GM18909 (cell line): ENCODE results near the gene KRT2.
"Not testable (repeated sequence)": the region's sequence is repeated elsewhere in the genome, so short reads cannot be mapped to it uniquely, and the experiment has no call there.

Experiments used
- ATAC-seq: cut with Tn5 transposase; IDR thresholded peaks from one replicate; pipeline ENCODE4 v1.9.1; 2021; ENCODE audit warnings: mild to moderate bottlenecking; ENCODE audit not compliant: unreplicated experiment, poor library complexity

KRT2 gene

DNA sequence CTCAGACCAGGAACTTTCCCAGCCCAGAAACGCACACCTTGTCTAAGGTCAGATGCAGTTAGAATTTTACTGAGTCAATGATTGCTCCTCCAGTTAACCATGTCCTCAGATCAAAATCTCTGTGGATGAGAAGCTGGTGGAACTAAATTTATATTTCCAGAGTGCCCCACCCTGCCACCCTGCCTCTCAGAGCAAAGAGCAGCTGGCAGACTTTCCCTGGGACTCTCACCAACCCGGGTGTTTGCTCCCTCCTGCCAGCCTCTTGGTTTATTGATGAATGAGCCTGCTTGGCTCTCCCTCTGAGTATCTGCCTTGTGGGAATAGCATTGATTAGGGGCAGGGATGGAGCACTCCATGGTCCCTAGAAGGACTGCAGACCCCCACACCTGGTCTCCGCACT is 34.1 kb upstream of the KRT2 start:
- no peak for ATAC-seq

DNA sequence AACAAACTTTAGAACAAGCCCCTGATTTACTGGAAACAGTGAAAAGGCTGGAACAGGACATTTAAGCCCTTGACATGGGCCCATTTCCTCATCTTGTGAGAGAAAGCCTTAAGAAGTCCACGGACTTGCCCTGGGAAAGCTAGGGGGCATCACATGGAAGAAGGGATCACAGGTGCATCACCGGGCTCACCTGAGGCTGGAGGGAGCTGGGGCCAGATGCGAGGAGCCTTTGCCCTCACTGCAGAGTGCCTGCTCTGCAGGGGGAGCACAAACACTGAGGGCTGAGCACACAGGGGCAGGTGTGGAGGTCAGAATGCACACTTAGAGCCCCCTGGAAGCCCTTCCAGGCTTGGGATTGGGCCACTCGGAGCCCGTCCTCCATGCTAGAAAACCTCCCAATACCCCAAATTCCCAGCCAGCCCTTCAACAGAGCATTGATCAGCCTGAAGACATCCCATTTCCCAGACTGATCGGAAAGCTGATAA is 33.4 kb upstream of the KRT2 start:
- ATAC-seq, result no peak

DNA sequence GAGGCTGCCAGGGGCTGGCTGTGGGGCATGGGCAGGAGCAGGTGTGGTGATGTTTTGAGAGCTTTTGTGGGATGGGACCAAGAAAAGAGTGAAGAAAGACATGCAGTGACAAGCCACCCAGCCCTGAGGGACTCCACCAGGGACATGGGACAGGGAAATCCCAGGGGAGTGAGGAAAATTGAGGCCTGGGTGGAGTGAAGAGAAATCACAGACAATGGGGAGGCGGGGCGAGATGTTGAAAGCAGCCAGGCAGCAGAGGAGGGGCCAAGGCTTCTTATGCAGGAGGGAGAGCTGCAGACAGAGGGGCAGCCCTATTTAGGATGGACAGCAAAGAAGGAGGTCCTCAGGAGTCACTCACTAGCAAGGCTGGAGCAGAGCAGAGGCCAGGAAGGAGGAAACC is 32.4 kb upstream of the KRT2 start:
- no peak for ATAC-seq

DNA sequence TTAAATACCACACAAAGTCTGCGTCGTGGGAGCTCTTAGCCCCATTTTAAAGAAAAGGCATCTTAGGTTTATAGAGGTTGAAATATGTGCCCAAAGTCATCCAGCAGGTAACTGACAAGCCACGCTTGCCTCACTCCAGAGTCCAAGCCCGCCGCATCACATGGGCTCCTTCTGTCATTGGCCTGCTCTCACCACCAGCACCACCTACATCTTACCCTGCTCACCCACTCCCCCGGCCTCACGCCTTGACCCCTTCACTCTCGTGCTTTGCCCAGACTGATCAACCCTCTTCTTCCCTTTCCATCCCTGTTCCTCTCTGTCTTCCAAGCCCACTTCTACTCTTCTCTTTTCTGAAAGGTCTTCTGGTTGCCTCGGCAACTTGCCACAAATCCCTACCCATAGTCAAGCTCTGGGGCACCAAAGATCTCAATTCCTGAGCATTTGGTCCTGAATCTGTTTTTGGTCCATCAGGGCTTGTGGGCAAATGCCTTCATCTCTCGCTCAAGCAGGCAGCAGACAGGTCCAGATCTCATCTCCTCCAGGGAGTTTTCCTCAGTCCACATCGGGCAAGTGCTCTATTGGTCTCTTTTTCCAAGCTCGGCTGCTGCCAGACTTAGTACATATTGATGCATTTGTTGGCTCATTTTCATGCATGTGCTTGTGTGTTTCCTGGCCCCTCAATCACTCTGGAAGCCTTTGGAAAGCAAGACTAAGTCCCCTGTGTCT is 31.7 kb upstream of the KRT2 start:
- ATAC-seq, result no peak

DNA sequence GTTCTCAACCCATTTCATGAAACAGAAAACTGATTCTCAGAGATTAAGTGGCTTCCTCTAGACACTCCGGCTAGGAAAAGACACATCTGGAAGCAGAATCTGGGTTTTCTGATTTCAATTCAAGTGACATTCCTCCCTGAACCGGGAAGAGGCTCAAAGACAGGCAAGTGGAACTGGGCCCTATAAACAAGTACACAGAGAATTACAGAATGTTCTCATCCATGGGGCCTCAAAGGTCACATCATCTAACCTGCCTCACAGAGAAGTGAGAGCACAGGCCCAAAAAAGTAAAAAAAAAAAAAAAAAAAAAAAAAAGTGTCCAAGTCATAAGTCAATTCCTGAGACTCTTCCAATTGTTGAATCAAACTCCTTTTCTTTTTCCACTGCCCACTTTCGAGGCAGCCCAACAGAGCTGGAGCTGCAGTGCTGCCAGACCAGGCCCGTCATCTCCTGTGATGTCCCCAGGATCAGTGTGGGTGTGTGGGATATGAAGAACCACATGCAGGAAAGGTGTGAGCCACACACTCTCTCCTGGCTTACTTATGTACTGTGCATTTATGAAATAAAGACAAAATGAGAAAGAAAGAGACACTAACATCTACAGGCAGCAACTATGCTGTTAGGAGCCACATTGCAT is 31.0 kb upstream of the KRT2 start:
- ATAC-seq, result no peak

DNA sequence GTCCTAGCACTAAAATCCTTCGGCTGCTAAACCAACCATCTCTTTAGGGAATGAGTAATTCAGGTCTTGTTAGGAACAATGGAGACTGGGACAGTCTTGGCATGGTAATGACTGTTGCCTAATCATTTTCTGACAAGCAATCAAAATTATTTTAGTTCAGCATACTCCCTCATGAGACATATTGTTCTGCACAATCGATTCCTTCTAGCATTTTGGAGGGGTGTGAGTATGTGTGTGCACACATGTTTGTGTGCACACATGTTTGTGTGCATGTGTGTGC is 30.3 kb upstream of the KRT2 start:
- no peak for ATAC-seq

DNA sequence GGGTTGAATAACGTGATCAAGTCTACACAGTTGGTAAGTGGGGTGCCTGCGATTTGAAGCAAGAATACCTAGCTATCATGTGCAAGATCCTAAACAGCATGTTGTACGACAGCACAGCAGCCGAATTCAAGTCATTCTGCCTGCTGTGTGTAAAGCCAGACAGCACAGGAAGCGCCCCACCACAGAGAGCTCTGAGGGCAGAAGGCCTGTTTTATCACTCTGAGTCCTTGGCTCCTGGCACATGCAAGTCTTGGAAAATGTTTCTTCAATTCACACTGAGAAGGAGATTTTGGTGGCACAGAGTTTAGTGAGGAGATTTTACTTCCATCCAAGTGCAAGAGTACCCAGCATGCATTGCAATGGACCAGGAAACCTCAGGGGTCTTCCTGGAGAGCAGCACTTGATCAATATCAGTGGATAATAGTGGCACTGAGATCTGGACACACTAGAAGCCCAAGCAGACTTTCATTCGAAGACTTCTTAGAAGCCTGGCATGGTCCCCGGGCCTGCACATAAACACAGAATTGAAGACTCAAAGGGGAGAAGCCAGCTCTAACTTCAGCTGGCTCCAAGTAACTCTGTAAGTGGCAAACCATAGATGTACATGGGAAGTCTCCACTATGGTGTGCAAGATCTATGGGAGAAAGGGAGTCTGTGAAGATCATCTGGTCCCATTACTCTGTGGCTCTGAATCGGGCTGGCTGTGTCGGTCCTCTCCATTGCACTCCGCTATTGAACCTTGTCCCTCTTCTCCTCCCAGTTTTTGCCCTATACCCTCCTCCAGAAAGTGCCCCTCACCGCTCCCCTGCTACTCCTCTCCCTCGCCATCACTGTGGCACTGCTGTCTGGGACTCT is 29.7 kb upstream of the KRT2 start:
- no peak for ATAC-seq

DNA sequence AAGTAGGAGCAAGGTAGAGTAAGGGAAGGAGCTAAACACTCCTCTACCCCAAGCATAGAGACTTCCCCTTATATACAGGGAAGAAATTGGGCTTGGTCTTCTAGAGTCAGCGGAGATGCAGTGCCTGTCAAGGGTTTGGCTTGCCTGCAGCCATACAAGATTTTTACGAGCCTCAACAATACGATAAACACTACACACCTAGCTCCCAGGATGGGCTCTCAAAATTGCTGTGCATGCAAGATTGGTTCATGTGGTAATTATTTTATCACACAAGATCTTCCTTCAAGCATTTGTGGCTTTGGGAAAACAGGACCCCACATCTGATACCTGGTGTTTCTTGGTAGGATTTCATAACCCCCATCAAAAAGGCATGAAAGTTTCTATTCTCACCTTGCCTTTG is 28.4 kb upstream of the KRT2 start, which contains the start of gene KRT1:
KRT1 (minus strand) TSS at position 45 of the 400 bp plus-strand sequence. CDS start 59 bp downstream, outside the sequence.
- no peak for ATAC-seq

DNA sequence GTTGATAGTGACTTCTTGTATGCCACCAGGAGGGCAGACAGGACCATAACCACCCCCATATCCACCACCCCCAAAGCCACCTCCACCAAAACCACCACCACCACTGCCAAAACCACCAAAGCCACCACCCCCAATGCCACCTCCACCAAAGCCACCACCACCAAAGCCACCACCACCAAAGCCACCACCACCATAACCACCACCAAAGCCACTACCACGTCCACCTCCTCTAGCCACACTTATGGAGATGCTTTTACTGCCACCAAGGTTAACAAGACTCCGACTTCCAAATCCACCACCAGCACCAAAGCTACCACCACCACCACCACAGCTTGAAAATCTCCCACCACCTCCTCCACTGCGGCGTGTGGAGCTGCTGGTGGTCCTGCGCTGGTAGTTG is 27.9 kb upstream of the KRT2 start:
- ATAC-seq, result no peak

DNA sequence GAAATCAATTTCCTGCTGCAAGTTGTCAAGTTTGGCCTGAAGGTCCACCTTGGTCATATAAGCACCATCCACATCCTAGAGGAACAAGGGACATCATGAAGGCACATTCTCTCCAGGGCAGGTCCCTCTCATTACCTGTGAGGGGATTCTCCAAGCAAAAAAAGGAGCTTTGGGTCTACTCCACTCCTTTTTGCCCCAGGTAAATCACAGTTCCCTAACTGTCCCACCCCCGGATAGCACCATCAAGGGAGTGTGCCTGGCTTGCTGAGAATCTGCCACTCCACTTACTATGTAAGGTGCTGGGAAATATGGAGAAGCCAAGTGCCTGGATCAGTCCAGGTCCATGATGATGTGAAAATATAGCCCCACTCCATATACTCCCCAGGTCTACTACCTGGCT is 25.7 kb upstream of the KRT2 start:
- no peak for ATAC-seq

DNA sequence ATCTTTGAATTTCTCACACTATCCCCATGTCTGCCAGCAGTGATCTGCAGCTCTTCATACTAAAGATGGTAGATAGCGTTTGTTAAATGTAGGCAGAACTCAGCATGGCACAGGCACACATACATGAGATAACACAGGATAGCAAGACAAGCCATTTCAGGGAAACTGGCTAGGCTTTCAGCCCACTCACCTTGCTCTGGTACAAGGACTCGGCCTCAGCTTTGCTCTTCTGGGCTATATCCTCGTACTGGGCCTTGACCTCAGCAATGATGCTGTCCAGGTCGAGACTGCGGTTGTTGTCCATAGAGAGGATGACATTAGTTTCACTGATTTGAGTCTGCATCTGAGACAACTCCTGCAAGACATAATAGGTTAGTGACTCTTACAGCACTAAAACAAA is 25.1 kb upstream of the KRT2 start:
- ATAC-seq, result no peak

DNA sequence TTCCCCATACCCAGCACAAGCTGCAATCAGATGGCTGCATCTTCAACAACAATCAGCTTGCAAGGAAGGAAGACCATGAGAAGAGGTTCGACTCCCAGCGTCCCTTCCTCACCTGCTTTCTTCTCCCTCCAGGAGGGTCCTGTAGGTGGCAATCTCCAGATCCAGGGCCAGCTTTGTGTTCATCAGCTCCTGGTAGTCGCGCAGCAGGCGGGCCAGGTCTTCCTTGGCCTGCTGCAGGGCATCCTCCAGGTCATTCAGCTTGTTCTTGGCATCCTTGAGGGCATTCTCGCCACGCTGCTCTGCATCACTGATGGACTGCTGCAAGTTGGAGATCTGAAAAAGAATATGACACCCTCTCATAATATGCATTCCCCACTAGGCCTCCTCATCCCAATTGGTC is 24.2 kb upstream of the KRT2 start:
- no peak for ATAC-seq

DNA sequence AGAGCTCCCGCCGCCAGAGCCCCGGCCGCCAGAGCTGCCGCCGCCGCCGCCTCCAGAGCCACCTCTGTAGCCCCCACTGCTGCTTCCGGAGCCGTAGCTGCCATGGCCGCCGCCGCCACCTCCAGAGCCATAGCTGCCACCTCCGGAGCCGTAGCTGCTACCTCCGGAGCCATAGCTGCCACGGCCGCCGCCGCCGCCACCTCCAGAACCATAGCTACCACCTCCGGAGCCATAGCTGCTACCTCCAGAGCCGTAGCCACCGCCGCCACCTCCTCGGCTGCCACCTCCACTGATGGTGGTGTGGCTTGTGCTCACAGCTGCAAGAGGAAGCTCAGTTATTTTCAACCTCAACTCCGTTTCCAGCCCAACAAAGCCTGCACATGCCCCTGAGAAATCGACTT is 23.3 kb upstream of the KRT2 start:
- no peak for ATAC-seq

DNA sequence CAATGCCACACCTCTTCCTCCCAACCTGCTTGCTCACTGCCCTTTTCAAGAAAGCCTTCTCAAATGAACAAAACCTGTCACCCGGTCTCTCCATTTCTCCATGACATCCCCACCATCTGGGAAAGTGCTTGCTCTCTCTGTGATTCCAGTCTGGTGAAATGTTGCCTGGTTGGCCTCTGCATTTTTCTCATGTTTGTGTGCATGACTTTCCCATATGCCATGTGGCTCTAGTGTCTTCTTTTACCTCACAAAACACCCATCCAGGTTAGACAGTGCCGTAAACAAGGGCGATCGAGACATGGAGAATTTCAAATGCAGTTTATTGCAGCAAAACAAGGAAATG is 22.4 kb upstream of the KRT2 start:
- ATAC-seq, result no peak

DNA sequence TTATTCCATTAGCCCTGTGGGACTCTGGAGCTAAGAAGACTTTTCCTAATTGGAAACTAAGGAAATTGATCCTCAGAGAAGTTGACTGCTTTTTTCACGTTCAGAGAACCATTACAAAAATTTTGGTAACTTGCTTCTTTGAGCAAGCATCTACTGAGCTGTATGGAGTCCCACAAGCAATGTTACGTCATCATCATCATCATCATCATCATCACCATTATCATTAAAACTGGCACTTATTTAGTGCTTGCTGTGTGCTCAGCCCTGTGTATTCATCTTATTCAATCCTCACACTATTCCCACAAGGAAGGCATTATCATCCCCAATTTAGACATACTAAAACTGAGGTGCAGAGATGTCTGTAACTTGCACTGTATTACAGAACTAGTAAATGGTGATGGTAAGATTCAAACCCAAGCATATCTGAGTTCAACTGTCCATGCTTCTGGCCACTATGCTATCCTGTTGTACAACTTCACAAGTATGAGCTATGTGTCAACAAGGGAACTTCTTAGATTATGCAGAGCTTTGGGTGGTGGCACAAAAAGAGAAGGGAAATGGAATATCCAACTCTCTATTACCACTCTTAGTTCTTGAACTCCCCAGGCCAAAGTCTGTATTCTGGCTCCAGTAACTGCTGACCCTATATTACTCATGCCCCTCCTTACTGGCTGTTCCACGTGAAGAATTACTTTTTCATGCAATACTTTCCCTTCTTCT is 21.9 kb upstream of the KRT2 start:
- no peak for ATAC-seq

DNA sequence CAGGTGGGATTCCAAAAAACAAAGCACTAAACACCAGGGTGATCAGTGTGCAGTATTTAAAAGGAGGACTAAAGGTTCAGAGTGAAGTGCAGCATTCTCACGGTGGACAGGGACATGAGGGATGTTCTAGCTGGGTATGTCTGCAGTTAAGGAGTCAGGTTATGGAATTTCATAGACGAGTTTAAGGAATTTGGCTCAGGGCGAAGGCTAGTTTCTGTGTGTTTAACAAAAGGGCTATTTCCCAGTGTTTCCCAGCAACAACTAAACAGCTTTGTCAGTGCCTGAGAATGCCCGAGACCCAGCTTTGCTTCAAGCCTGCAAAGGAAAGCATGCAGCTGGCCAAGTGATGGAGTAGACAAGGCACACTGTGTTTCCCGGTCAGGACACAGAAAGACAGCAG is 21.2 kb upstream of the KRT2 start:
- ATAC-seq, result no peak

DNA sequence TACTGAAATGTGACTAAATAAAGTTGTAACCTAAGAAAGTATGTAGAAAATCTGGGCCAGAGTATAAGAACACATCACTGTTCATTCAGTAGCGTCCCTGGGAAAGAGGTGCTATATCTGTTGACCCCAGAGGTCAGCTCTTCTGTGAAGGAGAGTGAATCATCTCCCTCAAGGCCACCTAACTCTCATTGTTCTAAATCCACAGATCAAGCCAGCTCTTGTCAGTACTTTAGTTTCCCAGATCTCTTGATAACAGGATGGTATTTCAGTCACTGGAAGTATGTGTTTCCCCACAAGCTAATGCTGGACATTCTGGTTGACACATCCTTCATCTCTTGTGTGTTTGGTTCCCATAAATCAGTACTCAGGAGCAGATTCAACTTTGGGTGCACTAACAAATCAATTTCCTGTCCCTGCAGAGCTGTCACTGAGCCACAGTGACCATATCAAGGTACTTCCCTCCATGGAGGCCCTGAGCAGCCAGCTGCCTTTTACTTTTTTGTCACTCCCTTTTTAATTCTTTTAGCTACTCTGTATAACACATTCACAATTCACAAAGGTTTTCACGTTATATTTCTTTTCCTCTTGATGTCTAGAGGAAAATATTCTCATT is 20.4 kb upstream of the KRT2 start:
- no peak for ATAC-seq

DNA sequence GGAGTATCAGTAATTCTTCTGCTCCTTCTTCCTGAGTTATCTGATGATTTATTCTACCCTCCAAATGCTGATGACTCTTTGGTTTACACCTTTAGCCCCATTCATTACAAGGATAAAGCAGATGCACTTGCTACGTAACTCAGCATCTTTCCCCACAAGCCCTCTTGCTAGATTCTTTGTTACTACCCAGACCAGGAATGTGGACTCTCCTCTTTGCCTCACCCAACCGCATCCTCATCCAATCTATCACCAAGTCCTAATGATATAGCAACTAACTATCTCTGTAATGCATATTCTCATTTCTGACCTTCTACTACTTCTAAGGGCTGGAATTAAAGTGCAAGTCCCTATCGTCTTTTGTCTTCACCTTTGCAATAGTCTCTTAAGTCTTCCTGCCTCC is 18.9 kb upstream of the KRT2 start:
- no peak for ATAC-seq

DNA sequence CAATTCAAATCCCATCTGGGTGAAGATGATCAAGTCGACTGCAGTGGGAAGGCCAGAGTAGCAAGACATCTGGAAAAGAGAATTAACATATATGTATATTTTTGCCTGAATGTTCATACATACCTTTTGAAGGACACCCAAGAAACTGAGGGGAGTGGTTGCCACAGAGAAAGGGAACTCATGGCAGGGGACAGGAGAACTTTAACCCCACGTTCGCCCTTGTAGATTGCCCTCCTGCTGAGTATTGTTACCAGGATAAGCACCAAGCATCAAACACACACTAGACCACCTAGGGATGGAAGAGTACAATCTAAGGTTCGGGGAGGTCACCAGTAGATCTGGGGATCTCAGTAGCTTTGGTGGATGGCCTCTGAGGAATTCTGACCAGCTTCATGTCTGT is 18.5 kb upstream of the KRT2 start:
- no peak for ATAC-seq

DNA sequence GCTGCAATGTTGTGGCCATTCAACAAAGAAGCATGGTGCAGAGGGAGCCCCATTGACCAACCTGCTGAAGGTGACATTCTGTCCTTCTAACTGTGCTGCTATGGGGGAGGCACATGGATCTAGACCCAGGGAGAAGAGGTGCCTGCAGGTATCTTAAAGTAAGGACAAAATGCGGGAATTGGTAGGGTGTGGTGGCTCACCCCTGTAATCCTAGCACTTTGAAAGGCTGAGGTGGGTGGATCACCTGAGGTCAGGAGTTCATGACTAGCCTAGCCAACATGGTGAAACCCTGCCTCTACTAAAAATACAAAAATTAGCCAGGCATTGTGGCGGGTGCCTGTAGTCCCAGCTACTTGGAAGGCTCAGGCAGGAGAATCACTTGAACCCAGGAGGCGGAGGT is 17.9 kb upstream of the KRT2 start:
- not testable (repeated sequence) for ATAC-seq
